Measurements from ENCODE around the gene ELL.

ELL gene

DNA sequence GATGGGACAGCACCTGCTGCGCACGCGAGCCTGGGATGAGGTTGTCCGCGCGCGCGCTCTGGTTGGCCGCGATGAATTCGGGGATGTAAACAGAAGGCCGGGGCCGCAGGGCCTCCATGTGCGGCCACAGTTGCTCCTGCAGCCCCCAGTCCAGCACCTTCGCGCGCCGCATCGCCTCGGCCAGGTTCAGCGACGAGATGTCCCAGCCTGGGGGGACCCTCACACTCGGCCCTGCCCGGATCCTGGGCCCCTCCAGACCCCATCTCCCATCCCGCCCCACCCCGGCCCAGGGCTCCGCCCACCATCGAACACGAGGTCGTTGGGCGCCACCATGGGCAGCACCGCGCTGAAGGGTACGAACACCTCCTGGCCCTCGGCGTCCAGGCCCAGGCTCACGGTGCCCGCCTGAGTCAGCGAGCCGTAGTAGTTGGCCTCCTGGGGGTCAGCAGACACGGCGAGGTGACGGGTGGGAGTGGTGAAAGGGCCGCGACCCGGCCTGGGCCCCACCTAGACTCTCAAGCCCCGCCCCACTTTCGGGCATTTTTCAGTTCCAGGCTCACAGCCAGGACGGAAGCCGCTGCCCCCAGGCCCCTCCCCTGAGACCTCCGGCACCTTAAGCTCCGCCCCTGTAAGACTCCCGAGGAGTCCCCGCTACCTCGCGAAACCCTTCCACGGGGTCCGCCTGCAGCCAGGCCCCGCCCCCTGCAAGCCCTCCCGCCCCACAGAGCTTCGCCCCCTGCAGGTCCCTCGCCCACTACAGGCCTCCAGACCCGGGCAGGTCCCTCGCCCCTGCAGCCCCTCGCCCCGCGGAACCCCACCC, 85.0 kb downstream of the ELL start:
- TF ChIP-seq POLR2AphosphoS5 (IDR thresholded peaks at IDR 0.05; ENCODE audit: borderline replicate concordance, low read depth, low read length) (peak; percentile 48; the same call in 1 of the 2 replicates), FOXP2 (optimal IDR thresholded peaks at IDR 0.05; ENCODE audit: control extremely low read depth, extremely low read length, insufficient read depth) (no peak)
- Histone ChIP-seq H3K4me3 (peak overlapping the region; percentile 88), H3K9me3 (ENCODE audit: low read depth, low read length) (no peaks in the 10 kb centered on the region), H3K9ac (ENCODE audit: insufficient read length) (no peak overlapping the region), H3K36me3 (ENCODE audit: insufficient read depth, low read length) (peaks cover 13% of the 10 kb centered on the region; the same call in 1 of the 2 replicates), H3K27ac (no peak overlapping the region)
- no peak for DNase-seq (ENCODE audit: low read depth, low spot score)

DNA sequence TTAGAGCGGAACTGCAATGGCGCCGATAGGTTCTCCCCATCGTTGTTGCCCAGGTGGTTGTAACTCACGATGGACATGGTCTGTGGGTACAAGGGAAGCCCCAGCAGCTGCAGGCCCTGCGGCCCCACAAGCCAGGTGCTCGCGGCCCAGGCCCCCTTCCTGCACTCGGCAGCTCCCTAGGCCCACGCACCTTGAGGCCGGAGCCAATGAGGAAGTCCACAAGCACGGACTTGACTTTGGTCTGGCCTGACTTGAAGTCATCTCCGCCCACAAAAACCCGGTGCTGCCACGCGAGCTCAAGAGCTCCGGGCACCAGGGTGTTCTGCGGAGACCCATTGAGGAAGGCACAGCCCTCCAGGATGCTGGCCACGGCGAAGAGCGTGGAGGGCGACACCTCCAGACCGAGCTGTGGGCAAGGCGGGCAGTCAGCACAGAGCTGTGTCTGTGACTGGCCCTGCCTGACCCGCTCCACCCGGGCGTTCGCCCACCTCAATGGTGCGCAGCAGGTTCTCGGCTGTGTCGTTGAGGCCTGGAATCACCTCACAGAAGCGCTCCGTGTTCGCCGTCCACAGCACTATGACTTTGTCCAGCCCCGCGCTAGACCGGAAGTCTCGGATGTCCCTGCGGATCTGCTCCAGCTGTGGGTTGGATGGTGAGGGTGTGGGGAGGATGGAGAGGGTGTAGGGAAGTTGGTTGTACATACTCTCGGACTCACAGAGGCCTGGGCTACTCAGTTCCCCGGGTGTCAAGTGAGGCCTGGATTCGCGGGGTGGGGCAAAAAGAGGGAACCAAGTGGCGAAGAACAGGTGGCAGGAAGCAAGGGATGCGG, 85.8 kb downstream of the ELL start:
- TF ChIP-seq FOXP2 (optimal IDR thresholded peaks at IDR 0.05; ENCODE audit: control extremely low read depth, extremely low read length, insufficient read depth) (no peak), POLR2AphosphoS5 (IDR thresholded peaks at IDR 0.05; ENCODE audit: borderline replicate concordance, low read depth, low read length) (no peak; the same call in 1 of the 2 replicates), EZH2 (IDR thresholded peaks at IDR 0.05) (no peak)
- DNase-seq (ENCODE audit: low read depth, low spot score) = no peak
- no peak overlapping the region for H3K9ac ChIP-seq (ENCODE audit: insufficient read length)
- peaks cover 13% of the 10 kb centered on the region; the same call in 1 of the 2 replicates for H3K36me3 ChIP-seq (ENCODE audit: insufficient read depth, low read length)
- peak overlapping the region; percentile 88 for H3K4me3 ChIP-seq
- no peaks in the 10 kb centered on the region for H3K9me3 ChIP-seq (ENCODE audit: low read depth, low read length)
- H3K27ac ChIP-seq = no peak overlapping the region

DNA sequence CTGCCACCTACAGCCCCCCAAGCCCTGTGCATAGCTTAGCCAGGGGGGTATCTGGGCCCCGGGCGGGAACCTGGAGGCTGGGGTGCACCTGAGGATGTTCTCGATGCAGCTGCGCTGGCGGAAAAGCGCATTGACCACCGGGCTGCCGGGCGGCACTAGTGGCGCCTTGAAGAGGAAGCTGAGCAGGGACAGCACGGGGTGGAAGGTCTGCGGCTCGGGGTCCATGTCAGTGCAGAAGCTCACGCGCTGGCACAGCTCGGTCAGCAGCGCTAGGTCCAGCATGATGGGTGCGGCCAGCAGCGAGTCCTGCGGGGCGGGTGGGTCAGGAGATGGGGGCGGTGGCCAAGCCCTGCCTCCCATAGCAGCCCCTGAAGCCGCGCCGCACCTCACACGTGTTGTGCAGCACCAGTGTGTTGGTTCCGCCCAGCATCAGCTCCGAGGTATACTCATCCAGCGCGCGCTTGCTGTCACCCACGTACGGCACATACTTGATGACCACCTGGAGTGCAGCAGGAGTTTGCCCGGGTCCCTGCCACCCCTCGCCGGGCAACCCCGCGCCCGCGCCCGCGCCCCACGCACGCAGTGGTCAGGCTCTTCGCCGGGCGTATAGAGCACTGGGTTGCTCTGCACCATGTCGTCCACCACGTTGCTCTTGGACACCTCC, 86.6 kb downstream of the ELL start:
- no peak for DNase-seq (ENCODE audit: low read depth, low spot score)
- Histone ChIP-seq H3K36me3 (ENCODE audit: insufficient read depth, low read length) (peaks cover 17% of the 10 kb centered on the region; the same call in 1 of the 2 replicates), H3K4me3 (no peak overlapping the region), H3K9me3 (ENCODE audit: low read depth, low read length) (no peaks in the 10 kb centered on the region), H3K27ac (no peak overlapping the region), H3K9ac (ENCODE audit: insufficient read length) (no peak overlapping the region)
- no peak for TF ChIP-seq POLR2AphosphoS5 (IDR thresholded peaks at IDR 0.05; ENCODE audit: borderline replicate concordance, low read depth, low read length)
- TF ChIP-seq EZH2 (IDR thresholded peaks at IDR 0.05) = no peak
- TF ChIP-seq FOXP2 (optimal IDR thresholded peaks at IDR 0.05; ENCODE audit: control extremely low read depth, extremely low read length, insufficient read depth) = no peak

DNA sequence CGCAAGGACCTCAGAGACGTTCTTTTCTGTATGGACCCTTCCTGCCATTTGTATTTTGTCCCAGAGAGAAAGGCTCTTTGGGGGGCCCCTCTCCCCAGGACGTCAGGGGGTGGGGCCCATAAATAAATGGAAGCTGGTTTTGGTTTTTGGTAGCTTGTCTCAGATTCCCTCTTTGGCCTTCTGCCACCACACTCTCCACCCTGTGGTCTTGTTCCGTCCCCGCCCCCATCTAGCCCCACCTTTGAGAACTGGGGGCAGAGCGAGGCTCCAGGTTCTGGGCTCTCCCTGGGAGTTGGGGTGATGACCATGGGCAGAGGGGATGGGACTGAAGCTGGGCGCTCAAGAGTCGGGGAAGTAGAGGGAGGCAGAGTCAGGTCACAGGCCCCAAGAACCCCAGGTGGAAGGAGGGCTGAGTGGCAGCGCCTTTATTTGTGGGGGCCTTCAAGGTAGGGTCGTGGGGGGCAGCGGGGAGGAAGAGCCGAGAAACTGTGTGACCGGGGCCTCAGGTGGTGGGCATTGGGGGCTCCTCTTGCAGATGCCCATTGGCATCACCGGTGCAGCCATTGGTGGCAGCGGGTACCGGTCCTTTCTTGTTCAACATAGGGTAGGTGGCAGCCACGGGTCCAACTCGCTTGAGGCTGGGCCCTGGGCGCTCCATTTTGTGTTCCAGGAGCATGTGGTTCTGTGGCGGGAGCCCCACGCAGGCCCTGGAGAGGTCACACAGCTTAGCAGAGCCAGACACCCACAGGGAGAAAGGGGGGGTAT, 87.3 kb downstream of the ELL start:
- Histone ChIP-seq H3K36me3 (ENCODE audit: insufficient read depth, low read length) (peaks cover 17% of the 10 kb centered on the region; the same call in 1 of the 2 replicates), H3K27ac (peak overlapping the region; percentile 48; the same call in 1 of the 2 replicates), H3K9ac (ENCODE audit: insufficient read length) (no peak overlapping the region), H3K4me3 (no peak overlapping the region), H3K9me3 (ENCODE audit: low read depth, low read length) (no peaks in the 10 kb centered on the region)
- DNase-seq (ENCODE audit: low read depth, low spot score) = no peak
- TF ChIP-seq EZH2 (IDR thresholded peaks at IDR 0.05) (no peak), FOXP2 (optimal IDR thresholded peaks at IDR 0.05; ENCODE audit: control extremely low read depth, extremely low read length, insufficient read depth) (no peak), POLR2AphosphoS5 (IDR thresholded peaks at IDR 0.05; ENCODE audit: borderline replicate concordance, low read depth, low read length) (no peak; the same call in 1 of the 2 replicates)

DNA sequence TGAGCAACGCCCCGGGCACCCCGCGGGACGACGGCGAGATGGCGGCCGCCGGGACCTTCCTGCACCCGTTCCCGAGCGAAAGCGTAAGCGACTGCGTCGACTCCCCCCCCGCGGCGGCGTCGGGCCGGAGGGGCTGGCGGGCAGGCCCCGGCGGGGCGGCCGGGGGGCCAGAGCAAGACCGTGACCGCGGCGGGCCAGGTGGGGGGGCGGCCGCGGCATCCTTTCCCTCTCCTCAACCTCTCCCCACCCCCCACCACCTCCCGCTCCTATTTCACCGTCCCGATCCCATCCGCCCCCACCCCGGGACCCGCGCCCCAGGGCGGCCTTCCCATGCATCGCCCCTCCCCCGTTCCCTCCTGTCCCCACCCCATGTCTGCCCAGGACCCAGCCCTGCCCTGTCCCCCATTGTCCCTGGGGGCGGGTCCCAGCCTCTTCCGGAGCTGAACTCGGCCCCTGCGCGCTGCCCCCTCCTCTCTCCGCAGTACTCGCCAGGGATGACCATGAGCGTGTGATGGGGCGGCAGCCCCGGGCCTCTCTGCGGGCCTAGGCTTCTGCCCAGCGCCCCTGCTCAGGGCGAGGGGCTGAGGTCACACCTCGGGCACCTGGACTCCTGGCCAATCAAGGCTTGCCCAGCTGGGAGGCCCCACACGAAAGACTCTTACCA, 88.0 kb downstream of the ELL start:
- Histone ChIP-seq H3K9ac (ENCODE audit: insufficient read length) (no peak overlapping the region), H3K36me3 (ENCODE audit: insufficient read depth, low read length) (peaks cover 17% of the 10 kb centered on the region; the same call in 1 of the 2 replicates)
- TF ChIP-seq FOXP2 (optimal IDR thresholded peaks at IDR 0.05; ENCODE audit: control extremely low read depth, extremely low read length, insufficient read depth) (no peak), POLR2AphosphoS5 (IDR thresholded peaks at IDR 0.05; ENCODE audit: borderline replicate concordance, low read depth, low read length) (no peak), EZH2 (IDR thresholded peaks at IDR 0.05) (no peak)

DNA sequence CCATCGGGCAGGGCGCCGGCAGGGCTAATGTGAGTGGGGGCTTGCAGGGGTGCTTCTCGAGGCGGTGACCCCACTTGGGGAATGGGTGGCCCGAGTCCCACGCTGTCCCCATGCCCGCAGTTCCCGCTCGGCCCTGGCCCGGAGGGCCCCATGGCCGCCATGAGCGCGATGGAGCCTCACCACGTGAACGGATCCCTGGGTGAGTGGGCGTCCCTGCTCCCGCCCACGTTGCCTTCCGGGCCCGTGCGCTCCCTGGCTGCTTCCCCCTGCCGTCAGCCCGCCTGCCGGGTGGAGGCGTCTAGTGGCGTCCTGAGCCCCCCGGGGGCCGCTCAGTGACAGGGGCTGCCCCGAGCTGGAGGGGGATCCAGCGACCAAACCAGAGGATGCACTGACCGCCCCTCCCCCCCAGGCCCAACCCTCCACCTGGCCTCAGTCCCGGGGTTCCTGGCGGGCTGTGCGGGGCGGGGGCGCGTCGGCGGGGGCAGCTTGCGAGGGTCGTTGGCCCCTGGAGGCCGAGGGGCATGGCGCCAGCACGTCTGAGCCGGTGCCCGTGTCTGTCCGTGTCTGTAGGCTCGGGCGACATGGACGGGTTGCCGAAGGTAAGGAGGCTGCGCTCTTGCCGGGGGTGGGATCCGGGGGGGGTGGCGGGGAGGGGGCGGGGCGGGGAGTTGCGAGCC, 88.7 kb downstream of the ELL start:
- peak overlapping the region; percentile 71; the same call in 1 of the 2 replicates for H3K27ac ChIP-seq
- no peaks in the 10 kb centered on the region for H3K9me3 ChIP-seq (ENCODE audit: low read depth, low read length)
- peaks cover 17% of the 10 kb centered on the region; the same call in 1 of the 2 replicates for H3K36me3 ChIP-seq (ENCODE audit: insufficient read depth, low read length)
- H3K4me3 ChIP-seq = peak overlapping the region; percentile 34
- H3K9ac ChIP-seq (ENCODE audit: insufficient read length) = no peak overlapping the region
- no peak for TF ChIP-seq FOXP2 (optimal IDR thresholded peaks at IDR 0.05; ENCODE audit: control extremely low read depth, extremely low read length, insufficient read depth)
- TF ChIP-seq POLR2AphosphoS5 (IDR thresholded peaks at IDR 0.05; ENCODE audit: borderline replicate concordance, low read depth, low read length) = no peak; the same call in 1 of the 2 replicates
- no peak for TF ChIP-seq EZH2 (IDR thresholded peaks at IDR 0.05)
- no peak for DNase-seq (ENCODE audit: low read depth, low spot score)

More for the DNA sequence above, 88.0 kb downstream of the ELL start:
- Histone ChIP-seq H3K4me3 (peak overlapping the region; percentile 43), H3K9me3 (ENCODE audit: low read depth, low read length) (no peaks in the 10 kb centered on the region), H3K27ac (peak overlapping the region; percentile 48; the same call in 1 of the 2 replicates)
- DNase-seq (ENCODE audit: low read depth, low spot score) = no peak

Data from SK-N-MC (cell line).